ENCODE measurements around the gene CWC22.

DNA sequence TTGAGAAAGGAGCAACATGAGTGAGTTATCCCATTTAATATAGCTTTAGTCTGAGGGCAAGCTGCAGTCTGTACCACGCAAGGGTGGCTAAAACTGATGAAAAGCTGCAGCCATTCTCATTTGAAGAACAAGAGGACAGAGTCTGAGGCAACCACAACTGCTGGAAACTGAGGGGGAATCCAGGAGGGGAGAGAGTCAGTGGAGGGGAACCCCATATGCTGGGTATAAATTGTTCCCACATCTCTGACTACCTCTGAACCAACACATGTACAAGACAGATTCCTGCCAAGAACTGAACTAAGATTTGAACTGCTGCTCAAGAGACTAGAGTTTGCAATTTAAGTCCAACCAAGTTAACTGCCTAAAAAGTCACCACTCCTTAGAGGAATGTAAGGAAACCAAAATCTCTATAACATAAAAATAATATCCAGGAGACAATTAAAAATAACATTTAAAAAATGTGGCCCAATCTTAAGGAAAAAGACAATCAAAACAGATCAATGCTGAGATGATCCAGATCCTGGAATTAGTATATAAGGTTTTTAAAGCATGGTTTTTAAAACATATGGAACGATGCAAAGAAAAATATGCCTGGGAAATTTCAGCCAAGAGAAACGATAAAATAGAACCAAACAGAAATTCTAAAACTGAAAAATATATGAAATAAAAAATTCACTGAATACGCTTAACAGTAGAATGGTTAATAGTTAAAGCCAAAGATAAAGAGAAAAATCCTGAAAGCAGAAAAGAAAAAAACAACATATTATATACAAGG, 11.2 kb downstream of the CWC22 start:
- TF ChIP-seq POLR2AphosphoS5 (IDR thresholded peaks at IDR 0.05; ENCODE audit: borderline replicate concordance, low read depth, low read length) (no peak), EZH2 (IDR thresholded peaks at IDR 0.05) (no peak)
